SU-DHL-6 (cell line): Measurements from ENCODE around the gene DNAI4.
"Not testable (repeated sequence)": the region's sequence is repeated elsewhere in the genome, so short reads cannot be mapped to it uniquely, and the experiment has no call there.

Experiments used
- H2AFZ ChIP-seq: fragments of 200-600 bp; sonication (generic); 2 replicates; pipeline ENCODE4 v1.6.1; 2014; ENCODE audit warnings: low read depth, mild to moderate bottlenecking, moderate library complexity, mixed read lengths, antibody characterized with exemption, low read length; ENCODE audit not compliant: severe bottlenecking
- H3F3A ChIP-seq: fragments of 200-600 bp; shearing (Covaris generic); 2 replicates; pipeline ENCODE4 v1.6.0; 2016; ENCODE audit warnings: antibody characterized with exemption, mild to moderate bottlenecking; ENCODE audit not compliant: insufficient read depth
- H3K27ac ChIP-seq: fragments of 200-600 bp; sonication (generic); 2 replicates; pipeline ENCODE4 v1.5.1; 2016; ENCODE audit warnings: low read depth, mild to moderate bottlenecking, low read length, moderate library complexity, mixed read lengths
- H3K27me3 ChIP-seq: fragments of 200-600 bp; sonication (generic), shearing (Covaris generic); 2 replicates; pipeline ENCODE4 v1.6.0; 2014; ENCODE audit warnings: mild to moderate bottlenecking, low read length
- H3K36me3 ChIP-seq: fragments of 200-600 bp; sonication (generic); 2 replicates; pipeline ENCODE4 v1.6.1; 2014; ENCODE audit warnings: mild to moderate bottlenecking, low read length, mixed read lengths
- H3K4me2 ChIP-seq: fragments of 300-600, 200-600 bp; shearing (Covaris generic), sonication (generic); 2 replicates; pipeline ENCODE4 v1.6.0; 2014; ENCODE audit warnings: low read length, low read depth, mild to moderate bottlenecking; ENCODE audit not compliant: poor library complexity, severe bottlenecking
- H3K4me3 ChIP-seq: fragments of 200-600 bp; sonication (generic); 2 replicates; pipeline ENCODE4 v1.5.1; 2014; ENCODE audit warnings: antibody characterized with exemption, low read length, mild to moderate bottlenecking, mixed read lengths; ENCODE audit not compliant: insufficient read depth, poor library complexity, severe bottlenecking
- H3K79me2 ChIP-seq: fragments of 200-600 bp; sonication (generic); 2 replicates; pipeline ENCODE4 v1.6.1; 2014; ENCODE audit warnings: mild to moderate bottlenecking, low read length, moderate library complexity; ENCODE audit not compliant: insufficient read depth
- H3K9ac ChIP-seq: fragments of 200-600 bp; sonication (generic); 2 replicates; pipeline ENCODE4 v1.7.0; 2014; ENCODE audit warnings: mild to moderate bottlenecking, low read length
- H3K9me2 ChIP-seq: fragments of 200-600 bp; sonication (generic); replicated peaks from 2 replicates; pipeline ENCODE4 v1.6.1; 2014; ENCODE audit warnings: low read length; ENCODE audit not compliant: insufficient read depth
- H3K9me3 ChIP-seq: fragments of 200-600 bp; sonication (generic); 2 replicates; pipeline ENCODE4 v1.6.1; 2014; ENCODE audit warnings: low read length, mixed read lengths; ENCODE audit not compliant: insufficient read depth
- H4K20me1 ChIP-seq: fragments of 200-600 bp; sonication (generic); 2 replicates; pipeline ENCODE4 v1.6.1; 2014; ENCODE audit warnings: low read depth, mild to moderate bottlenecking, antibody characterized with exemption, low read length, moderate library complexity, mixed read lengths
- CTCF ChIP-seq: fragments of 200-600 bp; sonication (generic); IDR thresholded peaks from one replicate; pipeline ENCODE4 v1.5.1; 2017; ENCODE audit warnings: antibody characterized with exemption, mild to moderate bottlenecking, low read length, moderate library complexity; ENCODE audit not compliant: insufficient read depth, poor library complexity, severe bottlenecking
- EZH2phosphoT487 ChIP-seq: fragments of 200-600 bp; sonication (generic), shearing (Covaris generic); conservative IDR thresholded peaks from 2 replicates; pipeline ENCODE4 v1.6.1; 2018; ENCODE audit warnings: mild to moderate bottlenecking, antibody characterized with exemption, low read length, moderate library complexity, mixed read lengths

DNAI4 gene

GRCh38 chr1:66919063-66919462 lies 5.6 kb downstream of the DNAI4 start:
- Histone ChIP-seq H3K4me3 (no peak overlapping the region), H3K4me2 (no peak overlapping the region), H3K27me3 (no peaks in the 10 kb centered on the region), H3K9me2 (no peaks in the 10 kb centered on the region), H3K36me3 (no peaks in the 10 kb centered on the region), H3F3A (no peaks in the 10 kb centered on the region), H4K20me1 (no peaks in the 10 kb centered on the region), H2AFZ (no peak overlapping the region), H3K9me3 (no peaks in the 10 kb centered on the region), H3K9ac (no peak overlapping the region), H3K27ac (no peak overlapping the region), H3K79me2 (no peaks in the 10 kb centered on the region)
- no peak for TF ChIP-seq EZH2phosphoT487
- no peak for TF ChIP-seq CTCF

- no peaks in the 10 kb centered on the region for H3K9me3 ChIP-seq
- H3K9ac ChIP-seq = no peak overlapping the region
- H3K36me3 ChIP-seq = no peaks in the 10 kb centered on the region
- H3F3A ChIP-seq = no peaks in the 10 kb centered on the region
- no peak for TF ChIP-seq CTCF
- no peak for TF ChIP-seq EZH2phosphoT487
- no peaks in the 10 kb centered on the region for H4K20me1 ChIP-seq
- no peak overlapping the region for H3K4me2 ChIP-seq
- H3K9me2 ChIP-seq = no peaks in the 10 kb centered on the region
- H3K4me3 ChIP-seq = no peak overlapping the region
- no peaks in the 10 kb centered on the region for H3K79me2 ChIP-seq
- H2AFZ ChIP-seq = no peak overlapping the region
- no peaks in the 10 kb centered on the region for H3K27me3 ChIP-seq
- H3K27ac ChIP-seq = no peak overlapping the region
Observed at GRCh38 chr1:66917476-66917875, 7.2 kb downstream of the DNAI4 start.

- Histone ChIP-seq H3F3A (no peaks in the 10 kb centered on the region), H3K79me2 (no peaks in the 10 kb centered on the region), H3K9me2 (no peaks in the 10 kb centered on the region), H3K27me3 (no peaks in the 10 kb centered on the region), H4K20me1 (no peaks in the 10 kb centered on the region), H3K9ac (no peak overlapping the region), H3K36me3 (no peaks in the 10 kb centered on the region), H3K9me3 (no peaks in the 10 kb centered on the region), H3K4me2 (no peak overlapping the region), H2AFZ (no peak overlapping the region), H3K27ac (no peak overlapping the region), H3K4me3 (no peak overlapping the region)
- TF ChIP-seq CTCF = no peak
- TF ChIP-seq EZH2phosphoT487 = no peak
Observed at GRCh38 chr1:66916320-66916719, 8.3 kb downstream of the DNAI4 start.

GRCh38 chr1:66915203-66915602 lies 9.5 kb downstream of the DNAI4 start:
- H3K4me2 ChIP-seq, H3K27ac ChIP-seq, H3K9me2 ChIP-seq, H2AFZ ChIP-seq, H3K27me3 ChIP-seq, H3K36me3 ChIP-seq, H3K9me3 ChIP-seq, H4K20me1 ChIP-seq, H3F3A ChIP-seq, H3K79me2 ChIP-seq, H3K9ac ChIP-seq, H3K4me3 ChIP-seq: not testable (repeated sequence)
